Ascending aorta (tissue), 2 donors: ENCODE data around the gene GART. TPM values are rescaled to one million over a fixed set of nuclear protein-coding genes. Genes with fewer than 3 reads are reported as not detected.

Experiments used
- DNase-seq, 2 donors: peaks; one replicate each; pipeline ENCODE4 v3.0.0-alpha.2; 2019; ENCODE audit warnings: low spot score in 2 of 2
- H3K27ac ChIP-seq, 2 donors: fragments of 200-600 bp; sonication (generic); one replicate each; pipeline ENCODE4 v1.5.1; 2016 to 2017; ENCODE audit warnings: mild to moderate bottlenecking in 1 of 2
- H3K27me3 ChIP-seq: fragments of 200-600 bp; sonication (generic); one replicate; pipeline ENCODE4 v1.5.1; 2017
- H3K36me3 ChIP-seq, 2 donors: fragments of 200-600 bp; sonication (generic); one replicate each; pipeline ENCODE4 v1.5.1; 2016
- H3K4me1 ChIP-seq, 2 donors: fragments of 200-600 bp; sonication (generic); one replicate each; pipeline ENCODE4 v1.5.1; 2016 to 2017; ENCODE audit warnings: mild to moderate bottlenecking in 1 of 2
- H3K4me3 ChIP-seq, 2 donors: fragments of 200-600 bp; sonication (generic); one replicate each; pipeline ENCODE4 v1.5.1; 2016 to 2017; ENCODE audit warnings: mild to moderate bottlenecking in 1 of 2
- H3K9me3 ChIP-seq, 2 donors: fragments of 200-600 bp; sonication (generic); one replicate each; pipeline ENCODE4 v1.5.1; 2016
- intact Hi-C: fragments of 100-400 bp; cut with DNase I; formaldehyde crosslinking; loops from one replicate; pipeline ENCODE4 v1.15.1; 2023
- total RNA-seq: library from RNA; depleted of rRNA; stranded (reverse); fragments of >200 nt; gene quantifications from one replicate; pipeline ENCODE4 v1.1.0, GENCODE V29; 2016
- TF ChIP-seq, protein P1 (sequence below), 3 experiments: fragments of 200-600 bp in 2 of 3; fragments of 450-650 bp in 1 of 3; sonication (generic) in 2 of 3; IDR thresholded peaks; one replicate each; pipeline ENCODE4 v1.5.1; 2016 to 2019; ENCODE audit warnings: antibody characterized with exemption in 3 of 3, mild to moderate bottlenecking in 1 of 3, moderate library complexity in 1 of 3

Gene GART
- total RNA-seq, 1 donor from 2014 or later: 22.4 TPM

DNA sequence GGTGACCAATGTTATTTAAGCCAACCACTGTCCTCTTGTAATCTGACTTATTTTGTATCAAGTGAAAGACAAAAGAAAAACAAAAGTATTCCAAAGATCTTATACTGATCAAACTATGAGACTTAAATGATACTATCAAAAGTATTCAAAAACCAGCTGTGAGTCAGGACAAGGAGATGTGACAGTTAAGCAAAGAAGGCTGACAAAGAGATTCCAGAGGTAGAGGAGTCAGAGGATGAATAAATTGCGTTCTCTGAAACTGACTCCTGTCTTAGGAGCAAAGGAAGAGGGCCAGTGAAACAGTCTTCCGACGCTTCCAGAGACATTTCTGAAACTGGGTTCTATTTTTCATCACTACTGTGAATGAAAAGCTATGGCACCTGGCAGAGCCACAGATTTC lies 83.1 kb downstream of the GART start:
- Histone ChIP-seq H3K4me3 (no peak overlapping the region), H3K4me1 (no peaks in the 10 kb centered on the region), H3K27me3 (no peaks in the 10 kb centered on the region), H3K36me3 (peaks cover 44 to 70% of the 10 kb centered on the region in 2 donors), H3K9me3 (no peaks in the 10 kb centered on the region), H3K27ac (no peak overlapping the region)
- intact Hi-C loops: no loop called here
- TF ChIP-seq, protein P1, sequence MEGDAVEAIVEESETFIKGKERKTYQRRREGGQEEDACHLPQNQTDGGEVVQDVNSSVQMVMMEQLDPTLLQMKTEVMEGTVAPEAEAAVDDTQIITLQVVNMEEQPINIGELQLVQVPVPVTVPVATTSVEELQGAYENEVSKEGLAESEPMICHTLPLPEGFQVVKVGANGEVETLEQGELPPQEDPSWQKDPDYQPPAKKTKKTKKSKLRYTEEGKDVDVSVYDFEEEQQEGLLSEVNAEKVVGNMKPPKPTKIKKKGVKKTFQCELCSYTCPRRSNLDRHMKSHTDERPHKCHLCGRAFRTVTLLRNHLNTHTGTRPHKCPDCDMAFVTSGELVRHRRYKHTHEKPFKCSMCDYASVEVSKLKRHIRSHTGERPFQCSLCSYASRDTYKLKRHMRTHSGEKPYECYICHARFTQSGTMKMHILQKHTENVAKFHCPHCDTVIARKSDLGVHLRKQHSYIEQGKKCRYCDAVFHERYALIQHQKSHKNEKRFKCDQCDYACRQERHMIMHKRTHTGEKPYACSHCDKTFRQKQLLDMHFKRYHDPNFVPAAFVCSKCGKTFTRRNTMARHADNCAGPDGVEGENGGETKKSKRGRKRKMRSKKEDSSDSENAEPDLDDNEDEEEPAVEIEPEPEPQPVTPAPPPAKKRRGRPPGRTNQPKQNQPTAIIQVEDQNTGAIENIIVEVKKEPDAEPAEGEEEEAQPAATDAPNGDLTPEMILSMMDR (IDR thresholded peaks at IDR 0.05): no peak
- DNase-seq: no peak

DNA sequence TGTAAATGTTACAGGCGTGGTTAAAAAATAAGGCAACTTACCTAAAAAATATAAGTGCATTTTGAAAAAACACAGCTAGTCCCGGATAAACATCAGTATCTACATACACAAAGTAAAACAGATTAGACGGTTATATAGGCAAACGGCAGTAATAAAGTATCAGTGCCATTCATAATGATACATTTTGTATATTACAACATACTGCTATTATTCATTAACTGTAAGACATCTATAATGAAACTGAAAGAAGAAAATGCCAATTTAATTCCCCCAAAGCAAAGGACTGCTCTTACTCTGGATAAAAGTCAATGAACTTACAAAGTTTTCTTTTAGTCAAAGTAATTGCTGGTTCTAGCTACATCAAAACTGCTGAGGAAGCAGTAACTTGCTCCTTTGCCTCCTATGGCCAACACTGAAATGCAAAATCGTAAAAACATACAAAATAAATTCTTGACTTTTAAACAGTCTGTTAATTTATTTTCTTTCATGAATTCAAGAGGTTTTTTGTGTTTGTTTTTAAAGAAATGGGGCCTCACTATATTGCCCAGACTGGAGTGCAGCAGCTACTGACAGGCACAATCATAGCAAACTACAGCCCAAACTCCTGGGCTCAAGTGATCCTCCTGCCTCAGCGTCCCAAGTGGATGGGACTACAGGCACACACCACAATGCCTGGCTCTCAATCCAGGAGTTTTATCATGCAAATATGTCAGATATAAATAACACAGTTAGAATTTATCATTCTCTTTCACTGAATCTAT lies 86.1 kb downstream of the GART start:
- no peak overlapping the region for H3K27ac ChIP-seq
- no peaks in the 10 kb centered on the region for H3K4me1 ChIP-seq
- intact Hi-C loops: no loop called here
- TF ChIP-seq, protein P1 (IDR thresholded peaks at IDR 0.05): no peak
- no peak for DNase-seq
- H3K27me3 ChIP-seq: no peaks in the 10 kb centered on the region
- H3K4me3 ChIP-seq: no peak overlapping the region
- no peaks in the 10 kb centered on the region for H3K9me3 ChIP-seq
- peaks cover 40 to 69% of the 10 kb centered on the region in 2 donors for H3K36me3 ChIP-seq

Other genes starting within 250 kb of the GART start
- gene IFNAR1, start 217.1 kb downstream of the GART start, total RNA-seq: 25.9 TPM
- 46.4 TPM for gene IFNGR2, start 138.7 kb downstream of the GART start, total RNA-seq
- gene TMEM50B, start 62.1 kb downstream of the GART start, total RNA-seq: 24.9 TPM
- gene DNAJC28, start 50.4 kb downstream of the GART start, total RNA-seq: 1.5 TPM
- 179 TPM for gene SON, start 921 bp upstream of the GART start, total RNA-seq
- gene DONSON, start 46.6 kb upstream of the GART start, total RNA-seq: 0.53 TPM
- gene CRYZL1, start 99.6 kb upstream of the GART start, total RNA-seq: 20.0 TPM
- 95.0 TPM for gene ITSN1, start 100.4 kb upstream of the GART start, total RNA-seq